Measurements from ENCODE around the gene ITPKB. TPM values are rescaled to one million over a fixed set of nuclear protein-coding genes. Genes with fewer than 3 reads are reported as not detected.

The ITPKB gene
- total RNA-seq, 2 donors from 2014 or later: 13.8 to 18.3 TPM

- no peak for ATAC-seq
- intact Hi-C loops (cut with DNase I): no loop called here
- DNase-seq: no peak
Measured at GRCh38 chr1:226593541-226593940, 145.5 kb downstream of the ITPKB start.

GRCh38 chr1:226590614-226591013 lies 148.5 kb downstream of the ITPKB start:
- intact Hi-C loops (cut with DNase I): no loop called here
- no peak for ATAC-seq
- DNase-seq: no peak

- DNase-seq: no peak
- intact Hi-C loops (cut with DNase I): no loop called here
- peak in 1 of 2 donors; percentile 76 for ATAC-seq
Measured at GRCh38 chr1:226589008-226589733, 149.9 kb downstream of the ITPKB start.

GRCh38 chr1:226588484-226588883 lies 150.6 kb downstream of the ITPKB start:
- intact Hi-C loops (cut with DNase I): no loop called here
- DNase-seq (no peak), ATAC-seq (peak in 1 of 2 donors; percentile 29)

- no peak for DNase-seq
- intact Hi-C loops (cut with DNase I): no loop called here
- ATAC-seq: no peak
Measured at GRCh38 chr1:226586650-226587422, 152.2 kb downstream of the ITPKB start.

GRCh38 chr1:226586116-226586515 lies 153.0 kb downstream of the ITPKB start:
- intact Hi-C loops (cut with DNase I): no loop called here
- ATAC-seq: no peak

GRCh38 chr1:226584164-226584563 lies 154.9 kb downstream of the ITPKB start:
- no peak for DNase-seq
- intact Hi-C loops (cut with DNase I): no loop called here
- ATAC-seq: no peak

More at GRCh38 chr1:226586116-226586515, 153.0 kb downstream of the ITPKB start:
- no peak for DNase-seq

- DNase-seq: no peak
- intact Hi-C loops (cut with DNase I): no loop called here
- no peak for ATAC-seq
Measured at GRCh38 chr1:226582966-226583365, 156.1 kb downstream of the ITPKB start.

Other genes starting within 250 kb of the ITPKB start
- 1 to 10 TPM in 1 of 2 donors, under 1 TPM in 1; 0.42 to 1.5 TPM for gene STUM, start 190.5 kb downstream of the ITPKB start, total RNA-seq
- gene PSEN2, start 131.3 kb upstream of the ITPKB start, total RNA-seq: 10 to 100 TPM; 17.8 to 23.6 TPM
- 100 to 1,000 TPM; 107 to 179 TPM for gene COQ8A, start 201.0 kb upstream of the ITPKB start, total RNA-seq

All from left cardiac atrium (tissue), 4 donors.